AML-193 (cell line): ENCODE results near the gene NELFB.
A peak's percentile ranks its signal among the peaks of the same experiment; 100 is the strongest.
"Not testable (repeated sequence)": the region's sequence is repeated elsewhere in the genome, so short reads cannot be mapped to it uniquely, and the experiment has no call there.

ENCODE experiments used
- DNase-seq, 2 experiments: peaks; one replicate each; lab custom pipeline; 2025; lab: John Stamatoyannopoulos, UW

The NELFB gene

DNA sequence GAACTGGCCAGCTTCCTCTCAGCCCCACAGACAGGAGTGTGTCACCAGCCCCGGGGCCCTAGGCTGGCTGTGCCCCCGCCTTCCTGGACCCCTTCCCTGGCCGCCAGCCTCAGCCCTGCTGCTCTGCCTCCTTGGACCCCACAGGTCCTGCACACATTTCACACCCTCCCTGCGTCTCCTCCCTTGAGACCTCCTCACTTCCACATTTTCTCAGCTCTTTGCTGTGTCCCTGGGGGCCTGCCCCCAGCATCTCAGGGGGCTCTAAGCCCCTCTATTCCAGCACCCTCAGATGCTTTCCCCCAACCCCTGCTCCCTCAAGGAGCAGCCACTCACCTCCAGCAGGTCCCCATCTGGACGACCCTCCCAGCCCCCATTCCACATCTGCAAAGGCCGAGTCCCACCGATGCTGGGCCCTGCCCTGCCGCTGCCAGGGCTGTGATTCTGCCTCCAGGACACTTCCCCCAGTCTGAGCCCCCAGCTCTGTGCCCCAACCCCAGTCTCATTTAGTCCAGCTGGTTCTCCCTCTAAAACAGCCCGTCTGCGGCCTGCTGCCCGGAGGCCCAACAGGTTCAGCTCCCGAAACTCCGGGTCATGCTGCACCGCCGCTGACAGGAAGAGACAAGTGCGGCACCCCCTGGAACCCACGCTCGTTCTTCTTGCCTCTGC is 20.2 kb upstream of the NELFB start:
- DNase-seq: no peak

DNA sequence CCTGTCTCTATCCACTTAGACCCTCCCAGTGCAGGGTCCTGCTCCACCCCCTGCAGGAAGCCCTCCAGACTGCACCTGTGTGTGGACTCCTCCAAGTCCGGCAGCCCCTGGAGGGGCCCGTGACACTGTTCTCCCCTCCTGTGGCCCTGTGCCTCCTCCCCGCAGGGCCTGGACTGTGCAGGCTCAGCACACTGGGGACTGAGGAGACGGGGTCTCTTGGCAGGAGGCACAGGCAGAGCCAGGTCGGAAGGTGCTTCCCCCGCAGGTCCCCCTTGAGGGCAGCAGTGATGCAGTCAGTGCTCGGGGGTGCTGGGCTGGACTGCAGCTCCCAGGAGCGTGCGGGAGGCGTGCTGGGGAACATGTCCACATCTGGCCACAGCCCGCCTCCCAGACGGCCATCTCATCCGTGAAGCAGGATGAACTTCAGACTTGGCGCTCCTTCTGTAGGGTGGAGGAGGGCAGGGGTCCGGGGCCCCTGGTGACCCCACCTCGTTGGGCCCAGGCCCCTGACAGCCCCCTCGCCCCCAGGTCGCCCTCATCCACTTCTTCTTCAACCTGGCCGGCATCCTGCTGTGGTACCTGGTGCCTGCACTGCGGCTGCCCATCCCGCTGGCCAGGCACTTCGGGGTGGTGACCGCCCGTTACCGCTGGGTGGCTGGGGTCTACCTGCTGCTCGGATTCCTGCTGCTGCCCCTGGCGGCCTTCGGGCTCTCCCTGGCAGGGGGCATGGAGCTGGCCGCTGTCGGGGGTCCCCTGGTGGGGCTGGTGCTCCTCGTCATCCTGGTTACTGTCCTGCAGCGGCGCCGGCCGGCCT is 19.5 kb upstream of the NELFB start:
- no peak for DNase-seq

DNA sequence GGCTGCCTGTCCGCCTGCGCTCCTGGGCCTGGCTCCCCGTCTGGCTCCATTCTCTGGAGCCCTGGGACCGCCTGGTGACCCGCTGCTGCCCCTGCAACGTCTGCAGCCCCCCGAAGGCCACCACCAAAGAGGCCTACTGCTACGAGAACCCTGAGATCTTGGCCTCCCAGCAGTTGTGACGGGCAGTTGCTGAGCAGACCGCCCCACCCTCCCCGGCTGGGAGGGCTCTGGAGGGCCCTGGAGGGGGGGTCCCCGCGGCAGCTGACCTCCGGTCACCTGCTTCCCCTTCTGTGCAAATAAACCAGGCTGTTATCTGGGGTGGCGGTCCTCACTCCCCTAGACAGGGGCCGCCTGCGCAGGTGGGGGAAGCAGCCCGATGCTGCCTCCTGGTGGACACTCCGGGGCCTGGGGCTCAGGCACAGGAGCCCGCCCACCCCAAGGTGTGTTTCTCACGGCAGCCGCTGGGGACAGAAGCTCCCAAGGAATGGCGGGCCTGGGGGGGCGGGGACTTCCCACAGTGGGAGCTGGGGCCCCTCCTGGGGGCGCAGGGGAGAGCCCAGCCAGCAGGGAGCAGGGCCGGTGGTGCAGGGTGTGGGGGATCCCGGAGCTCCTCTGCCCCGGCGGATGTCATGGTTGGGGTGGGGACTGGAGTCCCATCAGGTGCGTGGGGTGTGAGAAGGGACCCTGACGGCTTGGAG is 18.7 kb upstream of the NELFB start:
- peak; percentile 55 to 71 for DNase-seq

DNA sequence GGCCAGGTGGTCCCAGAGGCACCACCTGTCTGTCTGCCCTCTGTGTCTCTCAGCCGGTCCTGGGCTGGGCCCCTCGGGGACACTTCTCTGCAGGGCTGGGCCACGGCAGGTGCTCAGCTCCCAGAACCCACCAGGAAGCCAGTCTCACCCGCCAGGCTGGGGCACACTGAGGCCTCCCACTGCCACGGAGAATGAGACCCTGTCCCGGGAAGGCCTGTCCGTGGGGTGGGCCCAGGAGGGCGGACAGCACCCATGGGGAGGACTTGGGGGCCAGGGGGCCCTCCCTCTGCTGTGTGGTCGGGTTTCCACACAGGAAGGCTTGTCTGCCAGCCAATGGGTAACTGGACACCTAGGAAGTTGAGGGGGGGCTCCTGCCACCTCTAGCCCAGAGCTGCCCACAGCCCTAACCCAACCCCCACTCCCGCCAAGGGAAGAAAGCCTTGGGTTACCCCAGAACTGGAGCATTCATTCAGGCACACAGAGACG is 18.1 kb upstream of the NELFB start:
- no peak for DNase-seq

DNA sequence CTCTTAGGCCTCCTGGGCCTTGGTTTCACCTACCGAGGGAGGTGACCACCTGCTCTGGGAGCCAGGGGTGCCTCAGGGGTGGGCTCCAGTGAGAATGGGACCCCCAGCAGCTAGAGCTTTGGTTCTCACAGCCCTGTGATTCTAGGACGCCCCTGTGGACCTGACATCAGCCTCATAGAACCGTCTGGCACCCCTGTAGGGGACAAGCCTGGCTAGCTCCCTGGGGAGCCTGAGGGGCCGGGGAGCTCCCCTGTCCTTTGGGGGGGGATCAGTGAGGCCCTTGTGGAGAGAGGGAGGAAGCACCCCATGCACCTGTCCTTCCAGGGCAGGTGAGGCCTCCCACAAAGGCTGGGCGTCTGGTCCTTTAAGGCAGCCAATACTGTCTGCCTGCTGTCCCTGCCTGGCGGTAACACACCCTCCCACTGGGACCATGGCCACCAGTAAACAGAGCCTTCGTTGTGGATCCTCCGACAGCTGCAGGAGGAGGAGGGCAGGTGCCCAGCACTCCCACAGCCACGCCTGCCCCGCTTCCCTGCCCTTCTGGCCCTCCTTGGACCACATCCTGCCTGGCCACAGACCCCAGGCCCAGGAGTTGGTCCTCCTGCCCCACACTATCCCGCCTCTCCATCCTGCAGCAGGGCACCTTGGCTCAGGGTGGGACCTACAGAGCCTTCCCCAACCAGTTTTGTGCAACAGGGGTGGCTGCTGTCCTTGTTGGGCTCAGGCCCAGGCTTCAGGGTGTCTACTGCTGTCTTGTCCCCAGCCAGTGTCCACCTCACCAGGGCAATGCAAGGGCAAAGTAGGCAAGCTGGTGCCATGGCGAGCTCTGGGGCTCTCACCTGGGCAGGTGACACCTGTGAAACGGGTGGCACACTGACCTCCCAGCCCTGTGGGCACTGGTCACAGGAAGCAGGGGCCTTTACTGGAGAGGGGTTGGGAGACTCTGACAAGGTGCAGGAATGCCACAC is 17.1 kb upstream of the NELFB start:
- no peak for DNase-seq

DNA sequence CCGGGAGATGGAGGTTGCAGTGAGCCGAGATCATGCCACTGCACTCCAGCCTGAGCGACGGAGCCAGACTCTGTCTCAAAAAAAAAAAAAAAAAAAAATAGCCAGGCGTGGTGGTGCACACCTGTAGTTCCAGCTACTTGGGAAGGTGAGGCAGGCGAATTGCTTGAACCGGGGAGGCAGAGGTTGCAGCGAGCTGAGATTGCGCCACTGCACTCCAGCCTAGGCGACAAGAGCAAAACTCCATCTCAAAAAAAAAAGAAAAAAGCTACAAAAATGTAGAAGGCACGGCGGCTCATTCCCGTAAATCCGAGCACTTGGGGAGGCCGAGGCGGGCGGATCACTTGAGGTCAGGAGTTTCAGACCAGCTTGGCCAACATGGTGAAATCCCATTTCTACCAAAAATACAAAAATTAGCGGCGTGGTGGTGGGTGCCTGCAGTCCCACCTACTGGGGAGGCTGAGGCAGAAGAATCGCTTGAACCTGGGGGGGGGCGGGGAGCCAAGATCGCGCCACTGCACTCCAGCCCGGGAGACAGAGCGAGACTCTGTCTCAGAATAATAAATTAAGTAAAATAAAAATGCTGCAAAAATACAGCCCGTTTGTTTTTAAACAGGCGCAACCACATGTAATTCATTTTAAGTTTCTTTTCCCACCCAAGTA is 15.5 kb upstream of the NELFB start:
- DNase-seq: not testable (repeated sequence)

DNA sequence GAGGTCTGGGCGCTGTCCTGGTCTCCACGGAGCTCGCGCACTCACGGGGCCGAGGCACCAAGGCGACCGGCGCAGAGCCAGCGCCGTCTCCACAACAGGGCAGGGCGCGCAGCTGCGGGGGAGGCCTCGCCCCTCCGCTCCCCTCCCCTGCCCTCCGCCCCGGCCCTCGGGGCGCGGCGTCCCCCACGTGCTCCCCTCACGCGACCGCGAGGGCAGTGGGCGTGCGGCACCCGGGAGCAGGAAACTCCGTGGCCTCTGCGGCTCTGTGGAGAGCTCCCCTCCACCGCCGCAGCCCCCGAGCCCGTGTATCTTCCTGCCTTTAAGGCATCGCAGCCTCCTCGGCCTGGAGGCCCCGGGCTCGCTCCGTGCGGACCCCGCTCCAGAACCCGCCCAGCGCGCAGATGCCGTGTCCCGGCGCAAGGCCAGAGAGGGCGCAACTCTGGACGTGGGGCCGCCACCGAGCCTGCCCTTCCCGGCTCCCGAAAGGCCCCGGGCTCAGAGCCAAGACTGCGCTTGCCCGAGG is 14.7 kb upstream of the NELFB start:
- peak; percentile 54 to 63 for DNase-seq

DNA sequence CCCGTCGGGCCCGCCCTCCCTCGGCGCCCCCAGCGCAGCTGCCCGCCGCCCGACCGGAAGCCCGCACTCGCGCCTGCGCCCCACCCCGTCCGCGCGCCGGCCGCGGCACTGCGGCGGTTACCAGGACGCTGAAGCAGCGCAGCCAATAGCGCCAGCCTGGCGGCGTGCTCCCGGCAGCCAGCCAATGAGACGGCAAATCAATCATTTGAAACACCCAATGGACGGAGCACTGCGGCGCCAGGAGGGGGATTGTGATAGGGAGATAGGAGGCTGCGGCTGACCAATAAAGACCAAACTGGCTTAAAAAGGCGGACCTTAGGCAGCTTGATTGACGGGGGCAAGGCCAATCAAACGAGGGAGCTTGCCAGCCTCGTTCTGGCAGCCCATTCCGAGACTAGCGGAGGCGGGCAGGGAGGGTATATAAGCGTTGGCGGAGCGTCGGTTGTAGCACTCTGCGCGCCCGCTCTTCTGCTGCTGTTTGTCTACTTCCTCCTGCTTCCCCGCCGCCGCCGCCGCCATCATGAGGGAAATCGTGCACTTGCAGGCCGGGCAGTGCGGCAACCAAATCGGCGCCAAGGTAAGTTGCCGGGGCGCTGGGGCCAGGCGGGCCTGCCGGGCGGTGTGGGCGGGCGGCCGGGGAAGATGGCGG is 14.2 kb upstream of the NELFB start, which contains the start of gene TUBB4B:
TUBB4B (plus strand) TSS at position 447 of the 649 bp plus-strand sequence; CDS start at position 521, 74 bp downstream.
- peak; percentile 99 for DNase-seq

DNA sequence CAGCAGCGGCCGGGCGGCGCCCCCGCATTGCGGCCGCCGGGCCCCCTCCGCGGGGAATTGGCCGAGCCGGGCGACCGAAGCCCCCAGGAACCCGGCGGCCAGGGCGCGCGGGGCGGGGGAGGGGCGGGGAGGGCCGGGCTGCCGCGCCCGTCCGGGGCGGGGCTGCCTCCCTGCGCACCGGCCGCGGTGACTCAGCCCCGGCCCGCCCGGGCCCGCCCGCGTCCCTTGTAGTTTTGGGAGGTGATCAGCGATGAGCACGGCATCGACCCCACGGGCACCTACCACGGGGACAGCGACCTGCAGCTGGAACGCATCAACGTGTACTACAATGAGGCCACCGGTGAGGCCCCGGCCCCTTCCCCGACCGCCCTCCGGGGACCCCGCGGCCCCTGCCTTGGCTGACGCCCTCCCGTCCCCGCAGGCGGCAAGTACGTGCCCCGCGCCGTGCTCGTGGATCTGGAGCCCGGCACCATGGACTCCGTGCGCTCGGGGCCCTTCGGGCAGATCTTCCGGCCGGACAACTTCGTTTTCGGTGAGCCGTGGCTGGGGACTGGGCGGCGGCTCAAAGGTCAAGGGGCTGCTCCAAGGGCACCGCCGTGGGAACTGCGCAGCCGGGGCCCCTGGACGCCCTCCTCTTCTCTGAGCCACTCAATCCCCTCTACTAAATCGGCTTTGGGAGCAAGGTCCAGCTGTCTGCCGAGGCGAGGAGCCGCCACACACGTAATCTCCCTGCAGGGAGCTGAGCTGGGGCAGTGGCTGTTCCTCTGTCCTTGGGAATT is 13.4 kb upstream of the NELFB start:
- DNase-seq: peak in 1 of 2 experiments; percentile 7

DNA sequence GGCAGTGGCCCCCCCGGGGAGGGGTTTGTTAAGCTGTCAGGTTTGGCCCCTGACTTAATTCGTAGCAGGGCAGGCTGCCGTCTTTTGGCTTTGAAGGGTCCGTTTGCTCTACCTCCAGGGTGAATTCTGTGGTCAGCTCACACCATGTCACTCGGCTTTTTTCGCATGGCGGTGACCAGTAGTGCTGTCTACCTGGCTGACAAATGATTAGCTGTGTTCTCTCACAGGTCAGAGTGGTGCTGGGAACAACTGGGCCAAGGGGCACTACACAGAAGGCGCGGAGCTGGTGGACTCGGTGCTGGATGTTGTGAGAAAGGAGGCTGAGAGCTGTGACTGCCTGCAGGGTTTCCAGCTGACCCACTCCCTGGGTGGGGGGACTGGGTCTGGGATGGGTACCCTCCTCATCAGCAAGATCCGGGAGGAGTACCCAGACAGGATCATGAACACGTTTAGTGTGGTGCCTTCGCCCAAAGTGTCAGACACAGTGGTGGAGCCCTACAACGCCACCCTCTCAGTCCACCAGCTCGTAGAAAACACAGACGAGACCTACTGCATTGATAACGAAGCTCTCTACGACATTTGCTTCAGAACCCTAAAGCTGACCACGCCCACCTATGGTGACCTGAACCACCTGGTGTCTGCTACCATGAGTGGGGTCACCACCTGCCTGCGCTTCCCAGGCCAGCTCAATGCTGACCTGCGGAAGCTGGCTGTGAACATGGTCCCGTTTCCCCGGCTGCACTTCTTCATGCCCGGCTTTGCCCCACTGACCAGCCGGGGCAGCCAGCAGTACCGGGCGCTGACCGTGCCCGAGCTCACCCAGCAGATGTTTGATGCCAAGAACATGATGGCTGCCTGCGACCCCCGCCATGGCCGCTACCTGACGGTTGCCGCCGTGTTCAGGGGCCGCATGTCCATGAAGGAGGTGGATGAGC is 12.6 kb upstream of the NELFB start:
- no peak for DNase-seq

DNA sequence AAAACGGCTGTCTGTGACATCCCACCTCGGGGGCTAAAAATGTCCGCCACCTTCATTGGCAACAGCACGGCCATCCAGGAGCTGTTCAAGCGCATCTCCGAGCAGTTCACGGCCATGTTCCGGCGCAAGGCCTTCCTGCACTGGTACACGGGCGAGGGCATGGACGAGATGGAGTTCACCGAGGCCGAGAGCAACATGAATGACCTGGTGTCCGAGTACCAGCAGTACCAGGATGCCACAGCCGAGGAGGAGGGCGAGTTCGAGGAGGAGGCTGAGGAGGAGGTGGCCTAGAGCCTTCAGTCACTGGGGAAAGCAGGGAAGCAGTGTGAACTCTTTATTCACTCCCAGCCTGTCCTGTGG is 11.9 kb upstream of the NELFB start:
- not testable (repeated sequence) for DNase-seq

DNA sequence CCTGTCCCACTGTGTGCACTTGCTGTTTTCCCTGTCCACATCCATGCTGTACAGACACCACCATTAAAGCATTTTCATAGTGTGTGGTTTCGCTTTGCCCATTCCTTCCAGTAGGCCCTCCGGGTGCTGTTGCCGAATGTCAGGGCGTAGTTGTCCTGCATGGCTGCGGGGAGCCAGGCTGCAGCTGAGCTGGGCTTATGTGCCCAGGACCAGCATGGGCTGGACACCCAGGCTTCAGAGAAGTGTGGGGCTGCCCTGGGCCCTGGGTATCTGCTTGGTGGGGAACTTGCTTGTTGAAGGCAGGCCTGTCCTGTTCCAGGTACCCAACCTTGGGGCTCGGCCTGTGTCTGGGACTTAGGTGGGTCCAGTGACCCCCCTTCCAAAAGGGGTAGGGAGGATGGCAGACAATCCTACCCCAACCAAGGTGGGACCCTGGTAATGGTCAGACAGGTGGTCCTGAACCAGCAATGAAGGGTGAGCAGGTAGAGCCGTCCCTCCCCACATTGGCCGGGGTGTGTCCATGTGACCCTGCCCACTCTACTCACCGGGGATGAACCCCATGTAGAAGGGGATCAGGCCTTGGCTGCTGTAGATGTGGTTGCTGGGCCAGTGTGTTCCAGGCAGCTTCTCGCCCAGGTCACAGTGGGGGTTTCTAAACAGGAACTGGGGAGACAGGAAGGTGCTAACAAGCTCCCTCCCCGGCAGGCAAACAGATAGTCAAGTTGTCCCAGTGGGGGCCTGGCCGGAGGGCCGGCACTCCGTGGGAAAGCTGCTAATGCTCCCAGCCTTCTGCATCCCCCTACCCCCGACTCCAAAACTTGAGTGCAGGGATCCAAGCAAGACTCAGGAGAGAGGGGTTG is 11.3 kb upstream of the NELFB start:
- DNase-seq: no peak

DNA sequence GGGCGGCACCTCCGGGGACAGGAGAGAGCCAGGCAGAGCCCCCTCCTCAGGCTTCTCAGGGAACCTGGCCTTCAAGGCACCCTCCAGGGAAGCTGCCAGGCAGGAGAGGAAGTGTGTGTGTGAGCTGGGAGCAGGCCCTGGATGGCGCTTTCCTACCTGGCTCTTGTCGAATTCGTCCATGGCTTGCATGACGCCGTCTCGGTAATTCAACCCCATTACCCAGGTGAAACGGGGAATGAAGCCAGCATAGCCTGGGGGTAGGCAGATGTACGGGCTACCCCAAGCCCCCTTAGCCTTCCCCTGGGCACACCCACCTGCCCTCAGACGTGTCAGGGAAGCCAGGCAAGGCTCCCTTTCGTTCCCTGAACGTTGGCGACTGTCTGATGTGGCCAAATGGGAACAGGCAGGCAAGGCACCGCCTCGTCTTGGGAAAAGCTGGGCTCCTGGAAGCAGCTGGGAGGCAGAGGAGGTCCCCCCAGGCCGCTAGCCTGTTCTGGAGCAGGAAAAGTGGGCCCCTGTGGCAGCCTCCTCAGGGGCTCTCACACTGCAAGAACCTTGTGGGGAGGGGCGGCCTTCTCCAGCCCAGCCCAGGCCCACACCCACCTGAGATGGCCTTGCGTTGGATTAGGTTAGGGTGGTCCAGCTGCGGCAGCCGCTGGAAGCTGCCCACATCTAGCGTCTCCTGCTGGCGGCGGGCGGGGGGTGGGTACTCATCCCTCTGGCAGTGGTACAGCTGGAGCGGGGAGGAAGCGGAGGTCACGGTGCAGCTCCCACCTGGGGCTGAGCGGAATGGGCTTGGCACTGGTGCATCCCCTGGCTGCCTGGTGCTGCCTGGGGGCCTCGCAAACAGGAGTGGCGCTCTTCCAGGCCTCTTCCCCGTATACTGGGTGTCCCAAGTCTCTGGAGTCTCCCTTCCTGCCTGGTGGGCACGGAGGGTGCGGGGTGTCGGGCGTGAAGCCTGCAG is 10.4 kb upstream of the NELFB start:
- no peak for DNase-seq

DNA sequence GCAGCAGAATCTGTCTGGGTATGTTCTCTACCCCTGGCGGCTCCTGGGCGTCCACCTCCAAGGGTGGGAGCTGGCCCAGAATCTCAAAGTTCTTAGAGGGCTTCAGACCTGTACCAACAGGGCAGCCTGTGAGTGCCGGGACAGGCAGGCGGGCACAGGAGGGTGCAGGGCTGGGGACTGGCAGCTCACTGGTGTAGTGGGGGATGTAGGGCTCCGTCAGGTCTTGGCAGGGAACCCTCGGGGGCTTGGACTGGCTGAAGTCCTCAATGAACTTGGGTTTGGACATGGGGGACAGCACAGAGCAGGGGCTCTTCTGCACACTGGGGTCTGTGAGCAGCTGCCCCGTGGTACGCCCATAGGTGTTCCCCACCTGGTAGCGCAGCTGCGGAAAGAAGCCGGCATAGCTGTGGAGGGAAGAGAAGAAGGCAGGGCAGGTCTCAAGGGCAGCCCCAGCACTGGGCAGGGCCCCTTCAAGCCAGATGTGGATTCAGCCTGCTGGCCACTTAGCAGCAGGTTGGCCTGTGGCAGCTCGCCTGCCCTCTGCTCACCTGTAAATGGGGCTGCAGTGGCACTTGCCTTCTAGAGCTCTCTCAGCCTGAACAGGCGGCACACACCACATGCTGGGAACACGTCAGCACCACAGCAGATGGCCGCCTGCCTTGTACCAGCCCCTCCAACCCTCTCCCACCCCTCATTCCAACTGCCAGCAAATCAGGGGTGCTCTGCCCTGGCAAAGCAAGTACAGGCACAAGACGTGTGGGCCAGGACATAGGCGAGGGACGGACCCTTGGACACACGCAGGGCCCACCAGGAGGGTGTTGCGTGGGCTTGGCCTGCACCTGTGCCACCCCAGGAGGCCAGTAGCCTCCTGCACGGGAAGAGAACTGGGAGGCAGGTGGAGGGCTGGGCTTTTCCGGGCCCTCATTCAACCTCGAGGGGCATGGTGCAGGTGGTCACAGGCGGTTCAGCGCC is 9.4 kb upstream of the NELFB start:
- no peak for DNase-seq
